ENCODE measurements around the gene KRABD2.
"Not testable (repeated sequence)": the region's sequence is repeated elsewhere in the genome, so short reads cannot be mapped to it uniquely, and the experiment has no call there.

The KRABD2 gene

DNA sequence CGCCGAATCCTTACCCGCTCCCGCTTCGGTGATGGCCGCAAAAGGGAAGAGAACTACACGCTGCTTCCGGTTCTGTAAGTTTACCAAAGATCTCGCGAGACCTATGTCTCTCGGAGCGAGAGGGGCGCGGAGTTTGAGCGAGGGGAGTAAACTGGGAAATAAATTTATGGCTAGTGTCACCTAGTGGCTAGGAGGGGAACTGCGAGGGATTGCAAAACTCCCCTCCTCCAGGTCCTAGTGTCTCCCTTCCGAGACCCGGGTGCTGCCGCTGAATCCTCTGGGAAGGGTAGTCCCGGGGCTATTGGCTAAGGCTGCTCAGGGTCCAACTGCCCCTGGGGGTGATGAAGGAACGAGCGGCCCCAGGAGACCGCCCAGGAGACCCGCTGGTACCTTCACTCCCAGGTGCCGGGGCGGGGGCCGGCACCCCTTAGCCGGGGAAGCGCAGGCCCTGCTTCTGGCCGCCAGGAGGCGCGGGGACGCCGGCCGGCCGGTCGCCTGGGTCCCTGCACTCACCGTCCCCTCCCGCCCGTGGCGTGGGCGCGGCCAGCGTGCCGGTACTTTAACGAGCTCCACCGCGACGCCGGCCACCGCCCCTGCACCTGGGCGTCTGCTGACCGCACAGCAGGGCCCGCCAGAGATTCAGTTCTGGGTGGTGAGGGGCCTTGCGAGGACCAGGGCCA is 6.8 kb upstream of the KRABD2 start, which contains the start of gene RPL26:
Gene RPL26, minus strand, starts transcription at position 51 of the 680 bp plus-strand sequence. CDS start 883 bp downstream, outside the sequence.
- Histone ChIP-seq H3K4me1 (replicated peaks) (peaks cover 32% of the 10 kb centered on the region), H3K27ac (peak within 1 kb of the TSS; percentile 86), H3K36me3 (peaks cover 46% of the 10 kb centered on the region), H3K9me3 (replicated peaks) (no peaks in the 10 kb centered on the region), H3K27me3 (replicated peaks) (no peaks in the 10 kb centered on the region), H3K4me3 (peak within 1 kb of the TSS; percentile 81)
- peak; percentile 96 to 98 for DNase-seq (ENCODE audit: low read depth in 1 of 2, low spot score in 2 of 2)

- H3K9me3 ChIP-seq (replicated peaks): no peaks in the 10 kb centered on the region
- H3K4me3 ChIP-seq: peak overlapping the region; percentile 81
- H3K4me1 ChIP-seq (replicated peaks): peaks cover 32% of the 10 kb centered on the region
- H3K36me3 ChIP-seq: peaks cover 51% of the 10 kb centered on the region
- no peak for DNase-seq (ENCODE audit: low read depth in 1 of 2, low spot score in 2 of 2)
- peak overlapping the region; percentile 86 for H3K27ac ChIP-seq
- H3K27me3 ChIP-seq (replicated peaks): no peaks in the 10 kb centered on the region
Measured at GRCh38 chr17:8382880-8383142, 6.3 kb upstream of the KRABD2 start.

- Histone ChIP-seq H3K9me3 (replicated peaks) (no peaks in the 10 kb centered on the region), H3K27ac (peak overlapping the region; percentile 86), H3K4me1 (replicated peaks) (peaks cover 32% of the 10 kb centered on the region), H3K4me3 (peak overlapping the region; percentile 81), H3K36me3 (peaks cover 56% of the 10 kb centered on the region), H3K27me3 (replicated peaks) (no peaks in the 10 kb centered on the region)
- no peak for DNase-seq (ENCODE audit: low read depth in 1 of 2, low spot score in 2 of 2)
Measured at GRCh38 chr17:8382052-8382879, 5.8 kb upstream of the KRABD2 start.

- no peak overlapping the region for H3K27ac ChIP-seq
- H3K27me3 ChIP-seq (replicated peaks): no peaks in the 10 kb centered on the region
- no peaks in the 10 kb centered on the region for H3K9me3 ChIP-seq (replicated peaks)
- peaks cover 36% of the 10 kb centered on the region for H3K4me1 ChIP-seq (replicated peaks)
- DNase-seq (ENCODE audit: low read depth in 1 of 2, low spot score in 2 of 2): no peak
- H3K36me3 ChIP-seq: peaks cover 65% of the 10 kb centered on the region
- H3K4me3 ChIP-seq: no peak overlapping the region
Measured at GRCh38 chr17:8380049-8380448, 3.5 kb upstream of the KRABD2 start.

DNA sequence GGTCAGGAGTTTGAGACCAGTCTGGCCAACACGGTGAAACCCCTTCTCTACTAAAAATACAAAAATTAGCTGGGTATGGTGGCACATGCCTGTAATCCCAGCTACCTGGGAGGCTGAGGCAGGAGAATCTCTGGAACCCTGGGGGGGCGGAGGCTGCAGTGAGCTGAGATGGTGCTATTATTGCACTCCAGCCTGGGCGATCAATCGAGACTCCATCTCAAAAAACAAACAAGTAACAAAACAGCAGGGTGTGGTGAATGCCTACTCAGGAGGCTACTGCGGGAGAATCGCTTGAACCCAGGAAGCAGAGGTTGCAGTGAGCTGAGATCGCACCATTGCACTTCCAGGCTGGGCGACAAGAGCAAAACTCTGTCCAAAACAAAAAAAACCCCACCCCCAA is 1.6 kb upstream of the KRABD2 start:
- not testable (repeated sequence) for H3K9me3 ChIP-seq (replicated peaks); H3K27me3 ChIP-seq (replicated peaks); H3K27ac ChIP-seq; H3K4me3 ChIP-seq; DNase-seq (ENCODE audit: low read depth in 1 of 2, low spot score in 2 of 2)
- peaks cover 27% of the 10 kb centered on the region for H3K4me1 ChIP-seq (replicated peaks)
- H3K36me3 ChIP-seq: peaks cover 62% of the 10 kb centered on the region

DNA sequence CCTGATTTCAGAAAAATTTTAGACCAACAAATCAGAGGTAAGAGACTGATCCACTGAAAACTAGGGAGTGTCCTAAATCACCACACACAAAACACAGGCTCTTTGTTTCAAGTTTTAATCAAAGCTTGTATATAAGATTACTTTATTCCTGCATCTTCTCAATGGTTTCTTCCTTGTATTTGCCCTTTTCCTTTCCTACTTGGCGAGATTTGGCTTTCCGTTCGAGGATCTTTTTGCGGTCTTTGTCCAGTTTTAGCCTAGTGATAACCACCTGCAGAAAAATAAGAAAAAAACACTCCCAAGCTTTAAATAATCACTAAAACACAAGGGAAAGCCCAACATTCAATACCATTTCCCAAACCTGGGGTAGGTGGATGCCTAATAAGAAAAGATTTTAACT is 918 bp upstream of the KRABD2 start:
- no peak for DNase-seq (ENCODE audit: low read depth in 1 of 2, low spot score in 2 of 2)
- Histone ChIP-seq H3K4me3 (no peak overlapping the region), H3K9me3 (replicated peaks) (no peaks in the 10 kb centered on the region), H3K27ac (no peak overlapping the region), H3K36me3 (peaks cover 61% of the 10 kb centered on the region), H3K27me3 (replicated peaks) (no peaks in the 10 kb centered on the region), H3K4me1 (replicated peaks) (peaks cover 27% of the 10 kb centered on the region)

GRCh38 chr17:8375738-8376259 is 705 bp downstream of the KRABD2 start:
- H3K4me1 ChIP-seq (replicated peaks): peaks cover 17% of the 10 kb centered on the region
- no peaks in the 10 kb centered on the region for H3K9me3 ChIP-seq (replicated peaks)
- no peak for DNase-seq (ENCODE audit: low read depth in 1 of 2, low spot score in 2 of 2)
- no peak overlapping the region; the same call in 1 of the 2 replicates for H3K27ac ChIP-seq
- H3K27me3 ChIP-seq (replicated peaks): no peaks in the 10 kb centered on the region
- peak overlapping the region; percentile 48 for H3K4me3 ChIP-seq
- peaks cover 45% of the 10 kb centered on the region for H3K36me3 ChIP-seq

DNA sequence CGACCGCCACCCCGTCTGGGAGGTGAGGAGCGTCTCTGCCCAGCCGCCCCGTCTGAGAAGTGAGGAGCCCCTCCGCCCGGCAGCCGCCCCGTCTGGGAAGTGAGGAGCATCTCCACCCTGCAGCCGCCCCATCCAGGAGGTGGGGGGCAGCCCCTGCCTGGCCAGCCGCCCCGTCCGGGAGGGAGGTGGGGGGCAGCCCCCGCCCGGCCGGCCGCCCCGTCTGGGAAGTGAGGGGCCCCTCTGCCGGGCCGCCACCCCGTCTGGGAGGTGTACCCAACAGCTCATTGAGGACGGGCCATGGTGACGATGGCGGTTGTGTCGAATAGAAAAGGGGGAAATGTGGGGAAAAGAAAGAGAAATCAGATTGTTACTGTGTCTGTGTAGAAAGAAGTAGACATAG is 2.6 kb downstream of the KRABD2 start:
- H3K27me3 ChIP-seq (replicated peaks); H3K9me3 ChIP-seq (replicated peaks); DNase-seq (ENCODE audit: low read depth in 1 of 2, low spot score in 2 of 2); H3K4me3 ChIP-seq; H3K27ac ChIP-seq: not testable (repeated sequence)
- H3K4me1 ChIP-seq (replicated peaks): peaks cover 13% of the 10 kb centered on the region
- H3K36me3 ChIP-seq: peaks cover 38% of the 10 kb centered on the region

DNA sequence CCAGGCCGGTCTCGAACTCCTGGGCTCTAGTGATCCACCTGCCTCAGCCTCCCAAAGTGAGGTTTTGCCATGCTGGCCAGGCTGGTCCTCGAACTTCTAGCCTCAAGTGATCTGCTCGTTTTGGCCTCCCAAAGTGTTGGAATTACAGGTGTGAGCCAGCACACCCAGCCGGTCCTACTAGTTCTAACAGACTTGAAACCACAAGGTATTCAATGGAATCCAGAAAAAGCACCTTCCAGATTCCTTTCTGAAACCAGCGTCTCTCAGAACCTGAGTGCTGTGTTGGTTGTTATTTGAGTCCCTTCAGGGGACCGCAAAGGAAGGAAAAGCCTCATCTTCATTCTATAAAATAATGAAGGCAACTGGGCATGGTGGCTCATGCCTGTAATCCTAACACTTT is 4.1 kb downstream of the KRABD2 start:
- Histone ChIP-seq H3K27ac (no peak overlapping the region), H3K9me3 (replicated peaks) (no peaks in the 10 kb centered on the region), H3K4me3 (no peak overlapping the region), H3K4me1 (replicated peaks) (peaks cover 13% of the 10 kb centered on the region), H3K27me3 (replicated peaks) (no peaks in the 10 kb centered on the region), H3K36me3 (peaks cover 30% of the 10 kb centered on the region)
- no peak for DNase-seq (ENCODE audit: low read depth in 1 of 2, low spot score in 2 of 2)

DNA sequence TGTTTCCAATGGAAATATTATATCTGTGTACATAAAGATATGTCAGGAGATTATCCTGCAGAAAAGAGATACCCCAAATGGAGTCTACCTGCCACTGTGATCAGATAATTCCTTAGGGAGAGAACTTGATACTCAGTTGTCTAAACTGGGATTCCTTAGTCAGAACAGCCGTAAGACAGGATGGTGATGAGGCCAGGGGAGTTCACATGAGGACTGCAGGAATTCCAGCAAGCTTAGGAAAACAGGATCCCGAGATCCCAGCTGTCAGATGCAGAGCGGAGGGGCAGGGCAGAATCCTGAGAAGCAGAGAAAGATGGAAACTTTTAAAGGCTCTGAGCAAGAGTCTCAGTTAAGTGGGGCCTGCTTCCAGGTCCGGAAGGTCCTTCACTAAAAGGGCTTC is 4.7 kb downstream of the KRABD2 start:
- no peak overlapping the region for H3K27ac ChIP-seq
- no peaks in the 10 kb centered on the region for H3K9me3 ChIP-seq (replicated peaks)
- peaks cover 23% of the 10 kb centered on the region for H3K36me3 ChIP-seq
- H3K4me3 ChIP-seq: no peak overlapping the region
- no peak for DNase-seq (ENCODE audit: low read depth in 1 of 2, low spot score in 2 of 2)
- H3K27me3 ChIP-seq (replicated peaks): no peaks in the 10 kb centered on the region
- H3K4me1 ChIP-seq (replicated peaks): peaks cover 11% of the 10 kb centered on the region

- H3K9me3 ChIP-seq (replicated peaks): no peaks in the 10 kb centered on the region
- DNase-seq (ENCODE audit: low read depth in 1 of 2, low spot score in 2 of 2): no peak
- no peak overlapping the region for H3K27ac ChIP-seq
- H3K4me1 ChIP-seq (replicated peaks): 0 out of 2 replicates have a peak, but pooled peaks cover 8% of the 10 kb centered on the region
- no peak overlapping the region for H3K4me3 ChIP-seq
- no peaks in the 10 kb centered on the region for H3K27me3 ChIP-seq (replicated peaks)
- H3K36me3 ChIP-seq: peaks cover 19% of the 10 kb centered on the region
Measured at GRCh38 chr17:8369944-8370343, 6.6 kb downstream of the KRABD2 start.

GRCh38 chr17:8368193-8368592 is 8.3 kb downstream of the KRABD2 start:
- no peaks in the 10 kb centered on the region for H3K9me3 ChIP-seq (replicated peaks)
- no peaks in the 10 kb centered on the region for H3K27me3 ChIP-seq (replicated peaks)
- 0 out of 2 replicates have a peak, but pooled peaks cover 8% of the 10 kb centered on the region for H3K4me1 ChIP-seq (replicated peaks)
- H3K4me3 ChIP-seq: no peak overlapping the region
- H3K36me3 ChIP-seq: peaks cover 21% of the 10 kb centered on the region; the same call in 1 of the 2 replicates
- no peak for DNase-seq (ENCODE audit: low read depth in 1 of 2, low spot score in 2 of 2)
- H3K27ac ChIP-seq: no peak overlapping the region

GRCh38 chr17:8366231-8366630 is 10.3 kb downstream of the KRABD2 start:
- Histone ChIP-seq H3K27me3 (replicated peaks) (no peaks in the 10 kb centered on the region), H3K9me3 (replicated peaks) (no peaks in the 10 kb centered on the region), H3K27ac (no peak overlapping the region), H3K4me1 (replicated peaks) (0 out of 2 replicates have a peak, but pooled peaks cover 8% of the 10 kb centered on the region), H3K36me3 (peaks cover 21% of the 10 kb centered on the region; the same call in 1 of the 2 replicates), H3K4me3 (no peak overlapping the region)
- DNase-seq (ENCODE audit: low read depth in 1 of 2, low spot score in 2 of 2): peak in 1 of 2 experiments; percentile 31

- no peaks in the 10 kb centered on the region for H3K9me3 ChIP-seq (replicated peaks)
- peaks cover 10% of the 10 kb centered on the region for H3K4me1 ChIP-seq (replicated peaks)
- no peak for DNase-seq (ENCODE audit: low read depth in 1 of 2, low spot score in 2 of 2)
- H3K4me3 ChIP-seq: no peak overlapping the region
- H3K27me3 ChIP-seq (replicated peaks): no peaks in the 10 kb centered on the region
- peaks cover 21% of the 10 kb centered on the region; the same call in 1 of the 2 replicates for H3K36me3 ChIP-seq
- H3K27ac ChIP-seq: no peak overlapping the region
Measured at GRCh38 chr17:8365143-8365542, 11.4 kb downstream of the KRABD2 start.
